Amniotic epithelial cell (primary cell): ENCODE results near the gene PPARG.
A peak's percentile ranks its signal among the peaks of the same experiment; 100 is the strongest.
"Not testable (repeated sequence)": the region's sequence is repeated elsewhere in the genome, so short reads cannot be mapped to it uniquely, and the experiment has no call there.

Experiments
- DNase-seq: peaks from one replicate; pipeline ENCODE4 v3.0.0-alpha.2; 2010; ENCODE audit warnings: low read depth

Gene PPARG

GRCh38 chr3:12443781-12444522, 155.1 kb downstream of the PPARG start:
- no peak for DNase-seq

- DNase-seq = peak; percentile 54
These were observed 156.0 kb downstream of the PPARG start for GRCh38 chr3:12444582-12445471.

GRCh38 chr3:12445523-12446240, 156.8 kb downstream of the PPARG start:
- DNase-seq = no peak

- DNase-seq = no peak
These were observed 157.4 kb downstream of the PPARG start for GRCh38 chr3:12446298-12446697.

DNA sequence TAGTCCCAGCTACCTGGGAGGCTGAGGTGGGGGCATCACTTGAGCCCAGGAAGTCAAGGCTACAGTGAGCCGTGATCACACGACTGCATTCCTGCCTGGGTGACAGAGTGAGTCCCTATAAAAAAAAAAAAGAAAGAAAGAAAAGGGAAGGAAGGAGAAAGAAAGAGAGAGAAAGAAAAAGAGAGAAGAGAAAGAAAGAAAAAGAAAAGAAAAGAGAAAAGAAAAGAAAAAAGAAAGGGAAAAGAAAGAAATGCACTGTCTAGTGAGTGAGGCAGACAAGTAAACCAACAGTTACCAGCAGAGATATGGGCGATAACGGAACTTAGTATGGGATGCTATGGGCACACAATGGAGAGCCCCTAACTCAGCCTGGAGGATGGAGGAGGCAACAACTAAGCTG, 158.2 kb downstream of the PPARG start:
- no peak for DNase-seq

DNA sequence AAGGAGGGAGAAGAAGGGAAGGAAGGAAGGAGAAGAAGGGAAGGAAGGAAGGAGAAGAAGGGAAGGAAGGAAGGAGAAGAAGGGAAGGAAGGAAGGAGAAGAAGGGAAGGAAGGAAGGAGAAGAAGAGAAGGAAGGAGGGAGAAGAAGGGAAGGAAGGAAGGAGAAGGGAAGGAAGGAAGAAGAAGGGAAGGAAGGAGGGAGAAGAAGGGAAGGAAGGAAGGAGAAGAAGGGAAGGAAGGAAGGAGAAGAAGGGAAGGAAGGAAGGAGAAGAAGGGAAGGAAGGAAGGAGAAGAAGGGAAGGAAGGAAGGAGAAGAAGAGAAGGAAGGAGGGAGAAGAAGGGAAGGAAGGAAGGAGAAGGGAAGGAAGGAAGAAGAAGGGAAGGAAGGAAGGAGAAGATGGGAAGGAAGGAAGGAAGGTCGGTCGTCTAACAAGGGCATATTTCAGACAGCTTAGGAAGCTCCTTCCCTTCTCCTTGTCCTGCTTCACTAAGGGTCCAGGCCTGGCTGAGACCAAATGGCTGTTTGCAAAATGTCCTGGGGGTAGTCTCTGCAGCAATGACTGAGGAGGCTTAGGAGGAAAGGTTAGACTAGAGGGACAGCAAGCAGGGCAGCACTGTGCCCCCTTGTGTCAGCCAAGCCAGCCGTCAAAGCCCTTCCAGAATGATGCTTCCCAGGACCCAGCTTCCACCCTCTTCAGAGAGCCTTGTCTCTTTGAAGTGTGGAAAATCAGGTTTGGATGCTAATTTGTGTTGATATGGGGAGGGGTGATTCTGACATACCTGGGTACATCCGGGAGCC, 159.7 kb downstream of the PPARG start:
- DNase-seq = not testable (repeated sequence)

DNA sequence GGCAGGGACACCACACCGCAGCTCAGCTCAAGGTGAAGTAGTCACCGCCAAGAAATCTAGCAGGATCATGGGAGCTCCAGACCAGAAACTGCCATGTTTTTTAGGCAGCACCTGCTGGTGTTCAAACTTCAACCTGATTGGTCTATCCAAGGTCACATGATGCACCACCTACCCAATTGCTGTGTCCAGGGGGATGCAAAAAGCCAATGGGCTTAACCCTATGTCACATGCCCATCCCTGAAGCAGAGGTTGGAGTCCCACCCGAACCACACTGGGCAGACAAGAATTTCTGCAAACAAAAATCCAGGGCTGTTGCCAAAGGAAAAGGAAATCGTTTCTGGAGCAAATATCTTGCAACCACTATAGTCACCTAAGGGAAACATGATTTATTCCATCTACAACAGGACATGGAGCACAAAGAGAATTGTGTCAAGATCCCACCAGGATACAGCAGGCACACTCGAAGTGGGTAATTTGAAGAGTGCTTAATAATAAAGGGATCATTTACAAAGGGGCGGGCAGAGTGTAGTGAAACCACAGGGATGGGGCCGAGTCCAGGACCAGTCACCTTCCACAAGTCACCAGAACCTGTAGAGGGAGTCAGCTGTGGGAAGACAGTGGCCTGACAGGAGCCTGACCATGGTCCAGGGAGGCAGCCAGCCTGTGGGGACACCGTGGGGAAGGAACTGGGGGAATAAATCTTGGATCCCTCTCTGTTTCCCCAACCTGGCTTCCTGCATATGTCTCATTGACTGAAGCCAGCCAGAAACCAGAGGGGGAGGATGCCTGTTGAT, 161.2 kb downstream of the PPARG start:
- no peak for DNase-seq

DNA sequence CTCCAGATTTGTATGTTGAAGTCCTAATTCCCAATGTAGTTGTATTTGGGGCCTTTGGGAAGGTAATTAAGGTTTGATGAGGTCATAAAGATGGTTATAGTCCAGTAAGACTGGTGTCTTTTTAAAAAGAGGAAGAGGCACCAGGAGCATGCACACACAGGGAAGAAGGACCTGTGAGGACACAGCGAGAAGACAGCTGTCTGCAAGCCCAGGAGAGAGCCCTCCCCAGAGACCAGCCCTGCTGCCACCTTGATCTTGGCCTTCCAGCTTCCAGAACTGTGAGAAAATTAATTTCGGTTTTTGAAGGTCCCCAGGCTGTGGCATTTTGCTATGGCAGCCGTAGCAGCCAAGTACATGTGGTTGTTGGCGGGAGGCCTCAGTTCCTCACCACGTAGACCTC, 162.6 kb downstream of the PPARG start:
- no peak for DNase-seq

- DNase-seq = no peak
These were observed 163.1 kb downstream of the PPARG start for GRCh38 chr3:12451960-12452359.

DNA sequence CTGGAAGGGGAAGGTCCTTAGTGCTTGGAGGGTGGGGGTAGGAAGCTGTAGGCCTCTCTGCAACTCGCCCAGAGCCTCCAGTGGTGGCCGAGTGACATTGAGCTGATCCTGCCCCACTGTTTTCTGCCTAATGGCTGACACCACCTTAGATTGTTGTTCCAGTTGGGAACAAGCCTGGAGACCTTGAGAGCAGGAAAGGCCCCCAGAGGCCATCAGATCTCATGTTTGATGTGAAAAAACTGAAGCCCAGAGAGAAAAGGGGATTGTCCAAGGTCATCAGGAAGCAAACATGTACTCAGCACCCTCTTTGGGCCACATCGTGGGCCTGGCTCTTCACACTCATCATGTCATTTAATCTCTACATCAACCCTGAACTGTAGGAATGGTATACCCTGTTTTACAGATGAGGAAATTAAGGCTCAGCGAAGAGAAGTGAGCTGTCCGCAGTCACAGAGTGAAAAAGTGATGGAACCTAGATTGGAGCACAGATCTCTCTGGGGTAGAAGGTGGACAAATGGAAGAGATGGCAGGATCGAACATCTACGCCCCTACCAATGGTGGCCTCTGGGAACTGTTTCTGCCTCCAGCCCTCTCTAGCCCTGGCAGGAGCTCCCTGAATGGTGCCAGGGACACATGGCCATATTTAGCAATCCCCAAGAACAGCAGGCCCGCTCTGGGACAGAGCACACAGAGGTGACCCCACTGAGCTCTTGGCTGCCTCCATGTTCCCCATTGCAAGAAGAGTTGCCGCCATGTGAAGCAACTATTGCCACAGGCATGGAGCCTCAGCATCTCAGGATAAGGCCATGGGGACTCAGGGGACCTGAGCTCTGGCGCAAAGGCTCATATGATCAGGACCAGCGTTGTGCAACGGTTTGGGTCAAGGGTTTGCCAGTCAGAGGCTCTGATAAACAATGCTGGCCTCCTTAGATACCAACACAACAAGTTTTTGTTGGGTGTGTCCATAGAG, 163.8 kb downstream of the PPARG start:
- DNase-seq = no peak

DNA sequence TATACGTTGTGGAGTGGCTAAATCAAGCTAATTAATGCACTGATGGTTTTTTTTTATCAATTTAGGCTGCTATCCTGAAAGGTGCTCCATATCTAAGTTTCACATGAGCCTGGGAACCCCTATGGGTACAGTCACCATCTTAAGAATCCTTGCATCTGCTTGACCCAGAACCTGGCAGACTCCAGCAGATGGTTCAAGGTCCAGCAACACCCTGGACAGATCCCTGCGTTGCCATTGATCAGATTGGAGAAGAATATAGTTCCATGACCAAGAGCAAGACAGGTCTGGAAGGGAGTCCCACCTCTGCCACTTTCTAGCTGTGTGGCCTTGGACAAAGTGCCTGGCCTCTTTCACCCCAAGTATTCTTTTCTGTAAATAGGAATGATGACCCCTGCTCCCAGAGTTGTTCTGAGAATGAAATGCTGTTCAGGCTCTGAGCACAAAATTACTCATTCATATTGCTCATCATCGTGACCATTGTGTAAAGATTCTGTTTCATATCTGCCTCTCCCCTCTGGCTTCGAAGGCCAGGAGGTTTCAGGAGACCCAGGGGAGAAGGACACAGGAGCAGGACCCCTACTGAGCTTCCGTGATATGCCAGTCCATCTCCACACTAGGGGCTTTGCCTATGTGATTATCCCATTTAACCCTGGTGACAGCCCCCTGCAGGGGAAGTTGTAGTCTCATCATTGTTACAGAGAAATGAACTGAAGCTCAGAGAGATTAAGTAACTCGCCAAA, 165.4 kb downstream of the PPARG start:
- peak; percentile 50 for DNase-seq

GRCh38 chr3:12454816-12455121, 165.9 kb downstream of the PPARG start:
- DNase-seq = peak; percentile 19

- DNase-seq = no peak
These were observed 166.9 kb downstream of the PPARG start for GRCh38 chr3:12455740-12456139.

DNA sequence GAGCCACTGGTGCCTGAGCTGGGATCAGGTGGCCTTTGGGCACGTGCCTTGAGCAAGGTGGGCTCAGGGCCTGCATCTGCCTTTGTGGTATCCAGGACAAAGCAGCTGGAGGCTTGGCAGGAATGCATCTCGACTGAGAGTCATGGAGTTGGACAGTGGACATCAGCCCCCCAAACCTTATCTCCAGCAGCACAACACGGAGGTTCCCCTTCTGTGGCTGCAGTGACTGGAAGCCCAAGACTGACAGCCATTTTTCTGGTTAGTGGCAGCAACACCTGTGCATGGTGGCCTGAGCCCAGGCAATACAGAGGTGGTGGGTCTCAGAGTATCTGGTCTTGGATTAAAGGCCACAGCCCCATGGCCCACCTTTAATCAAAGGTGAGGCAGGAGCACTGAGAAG, 167.6 kb downstream of the PPARG start:
- DNase-seq = no peak

GRCh38 chr3:12457380-12457779, 168.5 kb downstream of the PPARG start:
- DNase-seq = not testable (repeated sequence)

- DNase-seq = no peak
These were observed 170.0 kb downstream of the PPARG start for GRCh38 chr3:12458901-12459300.

DNA sequence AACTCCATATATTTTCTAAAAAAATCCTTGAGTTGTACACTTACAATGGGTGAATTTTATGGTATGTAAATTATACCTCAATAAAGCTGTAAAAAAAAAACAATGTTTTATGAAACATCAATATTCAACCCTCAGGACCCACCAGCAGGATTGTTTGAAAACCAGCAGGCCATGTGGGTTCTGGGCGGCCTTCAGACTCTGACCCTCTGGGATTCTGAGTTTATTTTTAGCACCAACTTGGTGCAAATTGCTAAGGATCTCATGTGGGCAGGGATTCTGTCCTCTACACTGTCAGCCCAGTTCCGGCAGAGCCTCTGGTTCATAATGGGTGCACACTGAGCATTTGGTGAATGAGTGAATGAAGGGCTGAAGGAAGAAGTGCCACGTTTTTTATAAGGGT, 171.3 kb downstream of the PPARG start:
- no peak for DNase-seq

DNA sequence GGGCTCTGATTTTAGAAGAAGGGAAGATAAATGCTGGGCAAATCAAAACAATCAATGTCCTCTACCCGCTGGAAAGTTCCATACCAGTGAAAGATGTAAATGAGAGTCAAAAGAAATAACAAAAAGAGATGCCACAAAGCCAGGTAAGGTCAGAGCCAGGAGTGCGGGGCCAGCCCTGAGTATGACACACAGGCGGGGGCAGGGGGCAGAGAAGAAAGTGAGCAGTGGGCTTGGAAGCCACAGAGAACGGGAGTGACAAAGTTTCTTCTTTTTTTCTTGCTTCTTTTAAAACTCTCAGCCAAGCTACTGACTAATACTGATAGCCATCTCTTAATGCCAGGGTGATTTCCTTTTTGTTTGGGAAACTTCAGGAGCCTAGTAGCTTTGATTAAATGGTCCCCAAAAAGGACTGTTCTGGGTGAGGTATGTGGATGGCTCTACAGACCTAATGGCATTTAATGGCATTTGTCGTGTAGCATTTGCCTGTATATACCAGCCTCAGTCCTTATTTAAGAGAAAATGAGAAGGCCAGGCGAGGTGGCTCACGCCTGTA, 172.3 kb downstream of the PPARG start:
- DNase-seq = no peak
